GM21423 (cell line): ENCODE measurements around the gene FMN2.
"Not testable (repeated sequence)": the region's sequence is repeated elsewhere in the genome, so short reads cannot be mapped to it uniquely, and the experiment has no call there.

Experiments used
- ATAC-seq: cut with Tn5 transposase; IDR thresholded peaks from one replicate; pipeline ENCODE4 v1.9.1; 2021; ENCODE audit warnings: mild to moderate bottlenecking, moderate library complexity; ENCODE audit not compliant: unreplicated experiment

FMN2 gene

DNA sequence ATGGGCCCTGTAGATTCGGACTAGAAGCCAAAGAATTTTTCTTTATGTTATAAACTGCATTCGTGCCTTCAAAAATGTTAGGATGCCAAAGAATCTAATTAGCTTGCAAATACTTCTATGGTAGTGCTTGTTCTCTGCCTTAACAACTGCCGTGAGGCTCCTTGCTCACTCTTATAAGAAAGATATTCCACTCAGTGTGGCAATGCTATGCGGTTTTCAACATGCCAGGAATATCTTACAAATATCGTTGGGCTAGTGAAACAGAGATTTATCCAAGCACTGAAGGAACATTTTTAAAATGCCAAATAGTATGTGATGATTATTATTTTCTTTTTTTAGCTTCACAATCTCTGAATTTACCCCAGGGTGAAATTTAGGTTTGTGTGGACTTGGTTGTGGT, 322.0 kb downstream of the FMN2 start:
- no peak for ATAC-seq

DNA sequence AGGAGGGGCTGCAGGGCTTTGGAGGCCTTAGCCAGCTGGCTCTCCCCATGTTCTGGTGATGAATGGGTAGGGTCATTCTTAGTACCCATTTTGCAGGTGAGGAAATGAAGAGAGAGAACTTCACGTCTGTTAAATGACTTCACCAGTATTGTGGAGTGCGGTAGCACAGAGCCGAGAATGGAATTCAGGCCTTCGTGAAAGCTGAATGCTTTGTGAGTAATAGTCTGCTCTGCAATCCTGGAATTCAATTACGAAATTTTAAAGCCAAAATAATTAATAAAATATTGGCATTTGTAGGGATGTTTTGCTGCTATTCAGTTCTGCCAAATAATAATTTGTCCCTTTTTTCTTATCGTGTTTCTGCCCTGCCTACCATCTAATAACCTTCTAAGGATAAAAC, 322.6 kb downstream of the FMN2 start:
- ATAC-seq, result no peak

GRCh38 chr1:240415011-240415410, 323.3 kb downstream of the FMN2 start:
- not testable (repeated sequence) for ATAC-seq

GRCh38 chr1:240415532-240415931, 323.8 kb downstream of the FMN2 start:
- ATAC-seq, result no peak

- no peak for ATAC-seq
These were observed 325.6 kb downstream of the FMN2 start for GRCh38 chr1:240417317-240417716.

- no peak for ATAC-seq
These were observed 329.1 kb downstream of the FMN2 start for GRCh38 chr1:240420766-240421165.

DNA sequence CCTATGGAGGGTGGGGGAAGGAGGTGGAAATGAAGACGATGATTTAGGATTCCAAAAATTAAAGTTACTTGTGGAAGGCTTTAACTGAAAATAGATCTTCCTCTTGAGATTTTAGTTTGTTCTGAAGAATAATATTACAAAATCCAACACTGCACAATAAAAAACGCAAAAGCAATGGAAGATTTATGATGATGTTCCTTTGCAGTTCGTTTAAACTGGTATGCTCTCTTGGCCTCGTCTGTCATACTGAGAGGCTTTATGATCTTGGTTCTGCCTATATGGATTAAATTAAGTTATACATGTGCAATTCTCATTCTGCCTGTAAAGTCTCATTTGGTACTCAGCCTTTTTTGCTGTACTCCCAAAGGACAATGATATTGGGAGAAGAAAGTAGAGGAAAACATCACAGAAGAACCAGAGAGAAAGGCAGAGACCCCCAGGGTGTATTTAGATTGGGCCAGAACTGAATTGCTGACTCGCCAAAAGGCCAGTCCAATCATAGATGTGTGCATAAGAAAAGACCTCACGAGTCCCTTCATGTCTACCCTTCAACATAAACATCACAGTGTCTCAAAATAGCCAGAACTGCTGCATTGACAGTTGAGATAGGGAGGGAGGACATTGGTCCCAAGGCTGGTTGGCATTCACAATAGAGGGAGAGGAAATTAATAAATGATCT, 331.7 kb downstream of the FMN2 start:
- ATAC-seq, result no peak

DNA sequence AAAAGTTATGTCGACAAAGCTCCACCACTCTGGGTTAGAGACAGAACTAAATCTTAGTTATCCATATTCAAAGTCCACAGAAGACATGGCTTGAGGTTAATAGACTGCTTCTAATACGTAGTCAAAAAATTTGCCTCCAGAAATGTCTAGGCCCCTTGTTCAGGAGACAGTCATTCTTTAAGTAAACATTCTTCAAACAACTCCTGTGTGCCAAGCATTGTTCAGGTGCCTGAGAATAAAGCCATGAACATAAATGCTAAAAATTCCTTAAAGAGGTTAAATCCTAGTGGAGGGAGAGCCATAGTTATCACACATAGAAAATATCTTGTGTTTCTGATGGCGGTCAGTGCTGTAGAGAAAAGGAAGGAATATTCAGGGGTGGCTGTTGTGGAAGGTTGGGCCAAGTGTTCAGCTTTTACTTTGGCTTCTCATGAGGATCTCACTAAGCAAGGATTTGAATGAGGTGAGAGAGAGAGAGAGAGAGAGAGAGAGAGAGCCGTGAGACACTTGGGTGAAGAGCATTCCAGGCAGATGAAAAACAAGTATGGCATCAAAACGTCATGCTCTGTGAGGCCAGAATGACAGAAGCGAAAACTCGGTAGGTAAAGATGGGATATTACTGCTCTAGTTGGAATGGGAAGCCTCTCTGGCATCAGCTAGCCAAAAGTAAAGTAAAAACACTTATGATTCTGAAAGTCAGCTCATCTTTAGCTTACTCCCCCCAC, 333.2 kb downstream of the FMN2 start:
- ATAC-seq, result no peak

DNA sequence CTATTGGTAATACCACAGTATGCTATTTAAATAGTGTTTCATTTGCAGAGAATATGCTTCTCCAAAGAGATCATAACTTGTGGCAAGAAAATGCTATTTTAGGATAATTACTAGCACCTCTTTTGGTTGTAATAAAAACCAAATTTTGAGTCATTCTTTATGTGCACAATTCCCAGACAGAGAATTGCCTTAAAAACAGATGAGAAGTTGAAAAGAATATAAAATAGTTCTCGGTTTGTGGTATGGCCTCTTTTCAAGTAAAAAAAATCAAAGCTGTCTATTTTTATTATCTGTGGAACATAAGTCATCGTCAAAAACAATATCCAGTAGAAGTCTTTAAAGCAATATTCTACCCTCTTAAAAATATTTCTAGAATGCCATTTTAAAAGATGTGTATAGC, 334.4 kb downstream of the FMN2 start:
- ATAC-seq, result no peak

GRCh38 chr1:240435996-240436566, 344.4 kb downstream of the FMN2 start:
- ATAC-seq, result no peak

- no peak for ATAC-seq
These were observed 350.0 kb downstream of the FMN2 start for GRCh38 chr1:240441669-240442068.

- ATAC-seq, result no peak
These were observed 353.7 kb downstream of the FMN2 start for GRCh38 chr1:240445369-240445768.

GRCh38 chr1:240455228-240455821, 363.6 kb downstream of the FMN2 start:
- no peak for ATAC-seq

GRCh38 chr1:240457203-240457602, 365.5 kb downstream of the FMN2 start:
- ATAC-seq, result no peak

- ATAC-seq, result no peak
These were observed 370.6 kb downstream of the FMN2 start for GRCh38 chr1:240462277-240462676.

DNA sequence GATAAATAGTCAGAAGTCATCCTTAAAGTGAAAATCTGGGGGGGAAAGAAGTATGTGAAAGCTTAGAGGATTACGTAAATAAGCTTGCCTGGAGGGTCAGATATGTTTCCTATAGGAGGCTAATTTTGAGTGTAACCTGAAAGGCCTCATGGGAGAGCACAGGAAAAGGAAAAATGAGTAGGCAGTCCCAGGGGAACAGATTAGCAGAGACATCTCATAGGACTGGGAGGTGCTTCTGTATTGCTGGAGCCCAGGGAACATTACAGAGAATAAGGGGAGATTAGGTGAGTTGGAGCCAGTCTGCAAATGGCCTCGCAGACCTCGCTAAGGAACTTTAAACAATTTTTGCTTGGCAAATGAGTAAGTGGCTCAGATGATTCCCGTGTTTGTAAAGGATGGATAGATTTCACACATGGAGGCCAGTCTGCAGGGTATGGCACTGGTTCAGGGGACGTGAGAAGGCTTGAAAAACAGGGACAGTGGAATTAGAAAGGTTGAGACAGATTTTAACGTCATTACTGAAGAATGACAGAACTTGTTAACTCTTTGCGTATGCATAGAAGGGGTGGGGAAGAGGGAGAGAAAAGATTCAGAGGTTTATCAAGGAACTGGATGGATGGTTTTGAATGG, 371.2 kb downstream of the FMN2 start:
- ATAC-seq, result no peak

GRCh38 chr1:240464099-240464498, 372.4 kb downstream of the FMN2 start:
- ATAC-seq, result no peak

DNA sequence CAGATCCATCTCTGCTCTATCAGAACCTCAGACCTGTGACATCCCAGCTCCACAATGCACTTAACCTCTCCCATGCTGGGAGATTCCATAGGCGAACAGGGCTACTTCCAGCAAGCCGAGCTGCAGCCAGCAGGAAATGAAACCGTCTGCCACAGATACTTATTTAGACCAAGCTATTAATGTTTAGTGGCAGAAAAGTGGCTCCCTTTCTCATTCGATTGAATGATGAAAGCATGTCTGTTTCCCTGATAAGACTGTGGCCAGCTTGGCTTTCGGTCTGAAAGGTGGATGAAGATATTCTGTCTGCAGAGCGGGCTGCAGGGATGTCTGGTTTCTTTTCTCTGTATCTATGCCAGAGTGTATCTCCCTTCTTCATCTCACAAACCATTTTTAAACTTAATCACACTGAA, 373.9 kb downstream of the FMN2 start:
- no peak for ATAC-seq

- ATAC-seq, result no peak
These were observed 374.8 kb downstream of the FMN2 start for GRCh38 chr1:240466509-240466908.

DNA sequence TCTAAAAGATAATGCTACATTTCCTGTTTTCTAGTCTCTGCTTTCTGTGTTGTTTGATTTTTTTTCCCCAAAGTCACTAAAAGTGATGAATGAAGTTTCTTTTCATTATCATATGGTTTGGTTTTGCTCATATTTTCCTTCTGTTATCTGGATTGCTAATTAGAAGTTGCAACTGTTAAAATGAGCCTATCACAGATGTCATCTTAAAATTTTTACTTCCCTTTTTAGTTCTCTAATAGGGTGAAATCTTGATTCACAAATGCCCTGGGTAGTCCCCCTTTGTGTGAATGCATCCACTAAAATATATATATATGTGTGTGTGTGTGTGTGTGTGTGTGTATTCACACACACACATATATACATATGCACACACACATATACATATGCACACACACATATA, 376.2 kb downstream of the FMN2 start:
- ATAC-seq, result no peak

- ATAC-seq, result no peak
These were observed 377.0 kb downstream of the FMN2 start for GRCh38 chr1:240468656-240469055.
